Cardiac septum (tissue), 1 donor: ENCODE results near the gene HBD. TPM values are rescaled to one million over a fixed set of nuclear protein-coding genes. Genes with fewer than 3 reads are reported as not detected.

Experiments used
- DNase-seq: peaks from one replicate; pipeline ENCODE4 v3.0.0-alpha.2; 2020; ENCODE audit warnings: low spot score
- intact Hi-C: fragments of 100-400 bp; cut with DNase I; formaldehyde crosslinking; loops from one replicate; pipeline ENCODE4 v1.14.0; 2022
- long read RNA-seq: library from polyadenylated mRNA; unstranded; transcript quantifications from one replicate; pipeline ENCODE4 v2.0.0, GENCODE V29; 2021
- total RNA-seq: library from RNA; stranded (reverse); fragmentation: NEBNext Ultra II Directional; extraction: Animal tissue kit (Norgen Biotek cat#: 25700); gene quantifications from one replicate; pipeline ENCODE4 v1.2.1, GENCODE V29; 2021
- donor health status: DM: no; HTN: no; CAD: no.

Gene HBD
- 4.4 TPM for total RNA-seq
- long read RNA-seq, result 0 reads

- intact Hi-C loops, result no loop called here
- DNase-seq, result no peak
Observed at GRCh38 chr11:5234381-5234834, at the start of gene HBD. Gene HBD (minus strand): TSS chr11:5234483. CDS start chr11:5234433, 50 bp downstream.

DNA sequence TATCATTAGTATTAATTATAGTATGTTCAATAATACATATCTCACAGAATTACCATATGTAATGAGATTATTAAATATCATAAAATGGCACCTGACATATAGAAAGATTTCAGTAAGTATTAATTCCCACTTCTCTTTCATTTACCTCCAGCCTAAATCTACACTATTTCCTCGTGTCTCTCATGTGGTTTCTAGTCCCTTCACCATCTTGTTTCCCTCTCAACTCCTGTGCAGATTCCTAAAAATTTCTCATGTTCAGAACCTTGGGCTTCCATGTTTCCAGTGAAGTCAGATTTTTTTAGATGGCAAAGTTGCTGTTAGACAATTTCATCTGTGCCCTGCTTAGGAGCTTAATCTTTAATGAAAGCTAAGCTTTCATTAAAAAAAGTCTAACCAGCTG lies 49.6 kb upstream of the HBD start:
- intact Hi-C loops, result no loop called here
- DNase-seq, result no peak

DNA sequence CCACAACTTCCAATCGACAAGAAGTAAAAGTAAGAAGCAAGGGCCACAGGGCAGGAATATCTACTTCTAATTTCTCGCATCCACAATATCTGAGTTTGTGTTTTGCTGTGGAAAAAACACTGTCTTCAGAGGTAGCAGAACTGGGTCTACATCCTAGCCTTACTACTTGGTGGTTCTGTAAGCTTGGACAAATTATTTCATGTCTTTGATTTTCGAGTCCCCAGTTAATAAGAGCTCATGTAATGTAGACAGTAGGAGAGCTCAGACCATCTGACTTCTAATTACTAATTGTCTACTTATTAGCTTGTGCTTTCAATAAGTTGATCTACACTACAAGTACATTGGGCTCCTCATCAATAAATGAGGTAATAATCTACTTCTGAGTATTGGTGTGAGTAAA lies 48.8 kb upstream of the HBD start:
- intact Hi-C loops, result no loop called here
- no peak for DNase-seq

DNA sequence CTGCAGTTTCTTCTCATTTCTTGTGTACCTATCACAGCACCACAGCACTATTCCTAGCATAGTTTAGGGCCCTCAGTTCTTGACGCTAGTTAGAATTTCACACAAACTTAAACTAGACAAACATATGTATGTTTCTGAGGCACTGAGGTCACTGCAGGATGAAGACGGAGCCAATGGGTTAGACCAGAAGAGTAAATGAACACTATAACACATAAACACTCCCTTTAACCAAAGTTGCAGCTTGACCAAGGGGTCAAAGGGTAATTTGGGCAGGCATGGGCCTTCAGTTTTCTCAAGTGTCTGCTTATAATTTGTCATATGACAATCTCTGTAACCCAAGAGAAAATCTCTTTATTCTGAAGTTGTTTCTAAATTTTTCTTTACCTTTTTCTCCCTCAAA lies 48.3 kb upstream of the HBD start:
- DNase-seq, result no peak
- intact Hi-C loops, result no loop called here

DNA sequence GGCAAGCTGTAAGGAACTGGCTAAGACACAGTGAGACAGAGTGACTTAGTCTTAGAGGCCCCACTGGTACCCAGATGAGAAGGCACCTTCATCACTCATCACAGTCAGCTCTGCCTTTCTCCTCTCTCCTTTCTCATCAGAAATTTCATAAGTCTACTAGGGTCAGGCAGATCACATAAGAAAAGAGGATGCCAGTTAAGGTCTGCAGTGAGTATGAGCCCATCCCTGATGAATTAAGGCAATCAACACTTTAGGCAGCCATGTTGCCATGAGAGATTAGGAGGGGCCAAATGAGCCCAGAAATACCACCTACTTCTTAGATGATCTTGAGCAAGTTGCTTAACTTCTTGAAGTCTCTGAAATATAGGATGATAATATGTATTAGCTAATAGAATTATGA lies 47.3 kb upstream of the HBD start:
- intact Hi-C loops, result no loop called here
- DNase-seq, result no peak

- DNase-seq, result no peak
Observed at GRCh38 chr11:5280582-5281102, 46.4 kb upstream of the HBD start.

GRCh38 chr11:5279471-5280090 lies 45.3 kb upstream of the HBD start:
- no peak for DNase-seq
- intact Hi-C loops, result no loop called here

More at GRCh38 chr11:5280582-5281102, 46.4 kb upstream of the HBD start:
- intact Hi-C loops, result no loop called here

DNA sequence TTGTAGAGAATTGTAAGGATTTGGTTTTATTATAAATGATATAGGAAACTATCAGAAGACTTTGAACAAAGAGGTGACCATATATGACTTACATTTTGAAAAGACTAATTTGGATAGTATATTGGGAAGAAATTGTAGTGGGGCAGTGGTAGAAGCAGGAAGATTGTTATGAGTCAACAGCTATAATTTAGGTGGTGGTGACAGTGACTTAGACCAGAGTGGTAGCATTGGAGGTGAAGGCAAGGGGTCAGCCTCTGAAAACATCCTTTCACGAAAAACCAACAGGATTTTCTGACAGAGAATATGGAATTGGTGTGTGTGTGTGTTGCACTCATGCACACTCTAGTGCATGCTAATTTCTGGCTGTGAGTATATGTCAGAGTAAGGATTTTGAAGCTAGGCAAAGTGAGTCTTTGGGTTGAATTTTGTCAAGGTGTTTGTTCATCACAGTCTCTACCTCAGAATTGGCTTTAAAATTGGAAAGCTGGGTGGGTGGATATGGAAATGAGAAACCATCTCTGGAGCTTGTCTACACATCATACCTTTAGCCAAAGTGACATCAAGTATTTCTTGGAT lies 43.6 kb upstream of the HBD start:
- intact Hi-C loops, result no loop called here
- no peak for DNase-seq

- DNase-seq, result no peak
- intact Hi-C loops, result no loop called here
Observed at GRCh38 chr11:5276697-5277096, 42.4 kb upstream of the HBD start.

DNA sequence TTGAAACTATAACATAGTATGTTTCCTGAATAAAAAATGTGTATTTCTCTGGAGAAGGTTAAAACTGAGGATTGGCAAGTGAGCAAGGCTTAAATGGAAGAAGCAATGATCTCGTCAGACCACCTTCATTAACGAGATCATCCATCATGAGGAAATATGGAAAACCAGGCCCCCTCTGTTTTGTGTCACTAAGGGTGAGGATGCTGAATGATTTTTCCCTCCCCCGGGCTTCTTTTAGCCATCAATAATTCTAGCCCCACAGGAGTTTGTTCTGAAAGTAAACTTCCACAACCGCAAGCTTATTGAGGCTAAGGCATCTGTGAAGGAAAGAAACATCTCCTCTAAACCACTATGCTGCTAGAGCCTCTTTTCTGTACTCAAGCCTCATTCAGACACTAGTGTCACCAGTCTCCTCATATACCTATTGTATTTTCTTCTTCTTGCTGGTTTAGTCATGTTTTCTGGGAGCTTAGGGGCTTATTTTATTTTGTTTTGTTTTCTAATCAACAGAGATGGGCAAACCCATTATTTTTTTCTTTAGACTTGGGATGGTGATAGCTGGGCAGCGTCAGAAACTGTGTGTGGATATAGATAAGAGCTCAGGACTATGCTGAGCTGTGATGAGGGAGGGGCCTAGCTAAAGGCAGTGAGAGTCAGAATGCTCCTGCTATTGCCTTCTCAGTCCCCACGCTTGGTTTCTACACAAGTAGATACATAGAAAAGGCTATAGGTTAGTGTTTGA lies 41.3 kb upstream of the HBD start:
- intact Hi-C loops, result no loop called here
- DNase-seq, result no peak

DNA sequence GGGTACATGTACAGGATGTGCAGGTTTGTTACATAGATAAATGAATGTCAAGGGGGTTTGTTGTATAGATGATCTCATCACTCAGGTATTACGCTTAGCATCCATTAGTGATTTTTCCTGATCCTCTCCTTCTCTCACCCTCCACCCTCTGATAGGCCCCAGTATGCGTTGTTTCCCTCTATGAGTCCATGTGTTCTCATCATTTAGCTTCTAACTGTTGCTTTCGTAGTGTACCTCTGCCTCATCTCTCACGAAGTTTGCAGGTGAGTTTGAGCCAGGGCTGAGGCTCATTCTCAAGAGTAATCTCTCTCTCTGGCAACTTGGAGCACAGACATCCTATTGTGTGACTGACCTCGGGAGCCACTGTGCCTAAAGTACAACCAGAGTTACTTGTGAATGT lies 40.1 kb upstream of the HBD start:
- intact Hi-C loops, result no loop called here
- no peak for DNase-seq

DNA sequence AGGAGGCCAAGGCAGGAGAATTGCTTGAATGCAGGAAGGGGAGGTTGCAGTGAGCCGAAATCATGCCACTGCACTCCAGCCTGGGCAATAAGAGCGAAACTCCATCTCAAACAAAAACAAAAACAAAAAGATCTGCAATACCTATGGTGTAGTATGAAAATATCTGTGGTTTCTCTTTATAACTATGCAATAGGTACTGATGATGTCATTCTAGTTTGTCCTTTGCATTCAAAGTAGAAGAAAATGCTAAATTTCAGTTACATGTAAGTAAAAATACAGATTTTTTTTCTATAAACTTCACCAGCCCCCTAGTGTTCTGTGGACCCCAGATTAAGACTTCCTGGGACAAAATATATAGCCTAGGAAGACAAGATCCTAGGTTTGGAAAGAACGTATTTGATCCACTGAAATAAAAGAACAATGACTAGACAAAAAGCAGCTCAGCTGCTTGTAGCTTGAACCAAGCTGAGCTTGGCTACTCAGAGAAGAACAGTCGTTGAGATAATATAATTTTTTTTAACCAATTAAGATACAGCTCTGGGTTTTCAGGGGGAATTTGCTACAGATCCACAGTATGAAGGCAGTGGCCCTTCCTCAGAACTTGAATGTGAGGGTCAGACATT lies 38.2 kb upstream of the HBD start:
- intact Hi-C loops, result no loop called here
- no peak for DNase-seq

DNA sequence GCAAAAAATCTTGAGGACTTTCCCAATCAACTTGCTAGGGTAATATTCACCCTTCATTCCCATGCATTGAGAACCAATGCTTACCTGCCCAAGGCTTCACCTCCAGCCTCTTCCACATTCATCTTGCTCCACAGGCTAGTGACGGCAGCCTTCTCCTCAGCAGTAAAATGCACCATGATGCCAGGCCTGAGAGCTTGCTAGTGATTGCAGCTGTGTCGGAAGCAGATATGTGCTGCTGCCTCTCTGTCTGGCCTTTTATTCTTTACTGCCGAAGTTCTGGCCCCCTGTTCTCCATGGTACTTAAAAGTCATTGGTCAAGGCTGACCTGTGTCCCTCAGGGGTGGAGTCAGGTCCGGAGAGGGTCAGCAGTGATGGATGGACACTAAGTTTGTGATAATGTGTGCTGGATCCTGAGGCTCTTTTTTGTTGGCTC lies 35.4 kb upstream of the HBD start, which contains the start of gene HBE1:
HBE1 (minus strand) TSS at position 231 of the 433 bp plus-strand sequence; CDS start at position 176, 55 bp downstream.
- no peak for DNase-seq
- intact Hi-C loops, result no loop called here

DNA sequence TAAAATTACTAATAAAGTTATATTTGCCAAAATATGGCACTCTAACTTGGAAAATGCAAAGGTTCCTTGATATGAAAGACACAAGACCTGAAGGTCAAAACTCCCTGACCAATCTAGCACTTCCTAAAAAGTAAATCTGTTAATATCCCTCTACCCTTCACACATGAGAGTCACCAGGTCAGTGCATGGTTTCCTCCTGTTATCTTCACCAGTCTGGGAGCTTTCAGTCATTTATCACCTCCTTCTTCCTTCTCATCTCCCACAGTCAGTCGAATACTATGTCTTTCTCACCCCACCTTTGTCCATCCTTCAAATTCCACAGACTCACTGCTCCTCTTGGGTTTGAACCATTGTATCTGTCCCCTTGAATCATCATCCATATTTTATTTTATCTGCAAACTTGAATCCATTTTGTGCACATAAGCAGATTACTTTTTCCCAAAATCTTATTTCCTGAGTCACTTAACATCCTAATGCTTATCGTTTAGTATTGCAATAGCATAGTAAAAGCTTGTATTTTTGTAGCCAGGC lies 32.8 kb upstream of the HBD start:
- intact Hi-C loops, result no loop called here
- DNase-seq, result no peak

DNA sequence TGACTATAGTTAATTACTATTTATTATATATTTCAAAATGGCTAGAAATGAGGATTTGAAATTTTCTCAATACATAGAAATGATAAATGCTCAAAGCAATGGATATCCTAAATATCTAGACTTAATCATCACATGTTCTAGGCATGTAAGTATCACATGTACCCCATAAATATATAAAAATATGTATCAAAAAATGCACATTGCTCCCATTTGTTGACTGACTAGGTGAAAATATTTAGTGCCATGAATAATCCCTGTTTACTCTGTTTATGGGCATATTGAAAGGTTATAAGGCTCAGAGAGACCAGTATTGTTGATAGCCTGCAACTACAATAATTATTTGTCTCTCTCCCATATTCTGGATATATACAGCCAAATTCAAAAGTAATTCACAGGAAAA lies 32.3 kb upstream of the HBD start:
- no peak for DNase-seq
- intact Hi-C loops, result no loop called here

- intact Hi-C loops, result no loop called here
Observed at GRCh38 chr11:5265832-5266231, 31.5 kb upstream of the HBD start.

DNA sequence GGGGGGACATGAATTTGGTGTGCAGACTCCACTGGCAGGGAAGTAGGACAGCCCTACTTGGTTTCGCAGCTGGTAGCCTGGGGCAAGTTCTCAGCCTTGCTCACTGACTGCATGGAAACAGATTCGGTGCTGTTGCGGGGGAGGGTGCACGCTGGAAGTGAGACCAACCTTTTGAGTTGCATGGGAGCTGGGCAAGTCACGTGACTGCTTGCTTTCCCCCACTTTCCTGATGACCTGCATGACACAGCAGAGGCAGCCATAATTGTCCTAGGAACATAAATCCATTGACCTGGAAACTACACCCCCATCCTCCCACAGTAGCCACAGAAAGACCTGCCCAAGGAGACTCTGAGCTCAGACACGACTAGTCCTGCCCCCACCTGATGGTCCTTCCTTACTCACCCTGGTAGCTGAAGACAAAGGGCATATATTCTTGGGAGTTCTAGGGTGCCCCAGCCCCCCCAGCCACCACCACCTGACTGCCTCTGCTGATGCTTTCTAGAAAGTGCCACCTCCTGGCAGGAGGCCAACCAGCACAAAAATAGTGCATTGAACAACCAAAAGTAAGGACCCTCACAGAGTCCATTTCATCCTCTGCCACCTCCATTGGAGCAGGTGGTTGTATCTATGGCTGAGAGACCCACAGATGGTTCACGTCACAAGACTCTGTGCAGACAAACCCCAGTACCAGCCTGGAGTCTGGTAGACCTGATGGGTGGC lies 24.4 kb upstream of the HBD start:
- intact Hi-C loops, result no loop called here
- DNase-seq, result no peak

More at GRCh38 chr11:5265832-5266231, 31.5 kb upstream of the HBD start:
- DNase-seq, result no peak

- intact Hi-C loops, result no loop called here
Observed at GRCh38 chr11:5257296-5257695, 23.0 kb upstream of the HBD start.

More at GRCh38 chr11:5257296-5257695, 23.0 kb upstream of the HBD start:
- no peak for DNase-seq
